CD4-positive, alpha-beta T cell treated with Interleukin-21 for 1 hour (primary cell): ENCODE data around the gene WDR37.
A peak's percentile ranks its signal among the peaks of the same experiment; 100 is the strongest.
"Not testable (repeated sequence)": the region's sequence is repeated elsewhere in the genome, so short reads cannot be mapped to it uniquely, and the experiment has no call there.

ENCODE experiments used
- DNase-seq: peaks from one replicate; pipeline ENCODE4 v3.0.0-alpha.2; 2020

Gene WDR37

GRCh38 chr10:1109795-1110673, 53.8 kb downstream of the WDR37 start:
- peak; percentile 84 for DNase-seq

GRCh38 chr10:1110674-1111119, 54.5 kb downstream of the WDR37 start:
- DNase-seq: no peak

- DNase-seq: no peak
Measured at GRCh38 chr10:1114315-1114714, 58.1 kb downstream of the WDR37 start.

GRCh38 chr10:1114719-1115606, 58.8 kb downstream of the WDR37 start:
- no peak for DNase-seq

- DNase-seq: no peak
Measured at GRCh38 chr10:1115607-1115955, 59.4 kb downstream of the WDR37 start.

GRCh38 chr10:1116051-1116450, 59.9 kb downstream of the WDR37 start:
- DNase-seq: no peak

- DNase-seq: no peak
Measured at GRCh38 chr10:1116696-1117280, 60.6 kb downstream of the WDR37 start.

GRCh38 chr10:1117651-1118050, 61.5 kb downstream of the WDR37 start:
- DNase-seq: no peak

- DNase-seq: not testable (repeated sequence)
Measured at GRCh38 chr10:1118318-1118717, 62.1 kb downstream of the WDR37 start.

- DNase-seq: no peak
Measured at GRCh38 chr10:1119027-1119426, 62.8 kb downstream of the WDR37 start.

GRCh38 chr10:1119501-1119900, 63.3 kb downstream of the WDR37 start:
- DNase-seq: no peak

GRCh38 chr10:1120306-1120705, 64.1 kb downstream of the WDR37 start:
- DNase-seq: no peak

GRCh38 chr10:1120801-1121211, 64.6 kb downstream of the WDR37 start:
- no peak for DNase-seq

GRCh38 chr10:1121271-1121970, 65.2 kb downstream of the WDR37 start:
- DNase-seq: no peak

GRCh38 chr10:1122349-1122748, 66.2 kb downstream of the WDR37 start:
- no peak for DNase-seq

- DNase-seq: no peak
Measured at GRCh38 chr10:1123198-1123597, 67.0 kb downstream of the WDR37 start.

GRCh38 chr10:1123972-1124371, 67.8 kb downstream of the WDR37 start:
- no peak for DNase-seq

- DNase-seq: no peak
Measured at GRCh38 chr10:1124796-1125195, 68.6 kb downstream of the WDR37 start.

GRCh38 chr10:1126461-1126860, 70.3 kb downstream of the WDR37 start:
- DNase-seq: no peak

GRCh38 chr10:1127629-1128028, 71.4 kb downstream of the WDR37 start:
- no peak for DNase-seq

GRCh38 chr10:1128115-1128514, 71.9 kb downstream of the WDR37 start:
- DNase-seq: no peak

GRCh38 chr10:1128649-1129048, 72.5 kb downstream of the WDR37 start:
- DNase-seq: no peak

GRCh38 chr10:1130226-1130625, 74.0 kb downstream of the WDR37 start:
- no peak for DNase-seq
